Measurements from ENCODE around the gene MEIS2.

Gene MEIS2

GRCh38 chr15:37100109-37100965 is at the start of gene MEIS2:
Gene MEIS2 (minus strand): TSS chr15:37100549. CDS start chr15:37099466, 1,083 bp downstream.
- no peak for DNase-seq (ENCODE audit: low read depth in 2 of 2)

DNA sequence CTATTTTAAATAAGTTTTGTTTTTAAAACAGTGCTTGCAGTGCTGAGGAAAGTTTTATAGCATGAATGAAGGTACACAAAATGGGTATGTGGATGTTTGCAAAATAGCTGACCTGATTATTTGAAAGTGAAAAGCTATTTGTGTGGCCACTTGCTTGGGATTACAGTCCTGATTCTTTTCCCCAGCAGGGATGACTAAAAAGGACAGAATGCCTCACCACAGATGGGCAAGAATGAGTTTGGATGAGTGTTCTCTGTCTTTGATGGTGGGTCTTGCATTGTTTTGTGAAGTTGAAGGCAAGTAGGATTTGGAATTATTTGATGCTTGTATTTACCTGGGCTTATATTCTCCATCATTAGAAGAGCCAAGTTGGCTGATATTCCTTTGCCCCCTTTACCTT is 48.8 kb upstream of the MEIS2 start:
- DNase-seq (ENCODE audit: low read depth in 2 of 2), result no peak

DNA sequence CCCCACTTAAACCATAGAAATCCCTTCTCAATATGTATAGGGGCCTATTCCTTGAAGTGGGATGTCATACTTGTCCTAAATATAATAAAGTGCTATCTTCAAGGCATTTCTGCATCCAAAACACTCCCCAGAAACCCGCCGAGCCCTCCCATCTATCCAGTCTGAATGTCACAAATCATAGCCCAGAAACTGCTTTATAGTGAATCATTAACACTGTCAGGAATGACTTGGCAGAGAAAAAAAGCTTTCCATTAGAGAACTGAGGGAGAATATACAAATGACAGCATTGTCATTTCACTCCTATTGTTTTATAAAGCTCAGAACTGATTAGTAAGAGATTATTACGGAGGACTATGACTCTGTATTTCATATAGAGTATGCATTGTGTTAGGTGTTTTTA is 48.4 kb upstream of the MEIS2 start:
- no peak for DNase-seq (ENCODE audit: low read depth in 2 of 2)

DNA sequence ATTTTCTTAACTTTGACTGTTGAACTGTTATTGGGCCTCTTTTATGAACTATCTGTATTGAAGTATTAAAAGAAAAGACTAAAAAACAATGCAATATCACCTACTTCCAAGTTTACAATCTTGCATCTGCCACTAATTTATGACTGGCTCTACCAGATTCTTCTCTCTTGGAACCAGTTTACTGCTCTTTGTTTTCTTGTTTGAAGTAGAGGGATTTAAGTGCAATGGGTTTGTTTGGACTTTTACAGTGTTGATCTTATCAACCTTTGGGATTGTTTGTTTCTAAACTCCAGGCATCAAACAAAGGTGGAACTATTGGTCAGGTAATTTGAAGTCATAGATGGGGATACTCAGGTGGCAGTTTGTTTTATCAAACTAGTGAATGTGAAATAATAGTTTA is 43.0 kb upstream of the MEIS2 start:
- no peak for DNase-seq (ENCODE audit: low read depth in 2 of 2)

DNA sequence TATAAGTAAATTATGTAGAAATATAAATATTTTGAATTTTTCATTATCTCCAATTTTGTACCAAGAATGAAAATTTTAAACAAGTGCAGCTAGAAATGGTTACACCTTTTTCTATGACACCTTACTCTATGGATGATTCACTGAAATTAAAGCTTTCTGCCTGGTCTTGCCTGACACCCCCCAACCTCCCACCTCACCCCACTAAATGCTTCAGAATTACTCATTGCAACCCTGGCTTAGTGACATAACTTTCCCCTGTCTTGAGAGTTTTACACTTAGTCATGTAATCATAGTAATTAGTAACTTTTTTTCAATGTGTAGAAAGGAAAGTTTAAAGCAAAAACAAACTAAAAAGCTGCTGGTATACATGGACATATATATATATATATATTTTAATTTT is 42.0 kb upstream of the MEIS2 start:
- DNase-seq (ENCODE audit: low read depth in 2 of 2), result no peak

DNA sequence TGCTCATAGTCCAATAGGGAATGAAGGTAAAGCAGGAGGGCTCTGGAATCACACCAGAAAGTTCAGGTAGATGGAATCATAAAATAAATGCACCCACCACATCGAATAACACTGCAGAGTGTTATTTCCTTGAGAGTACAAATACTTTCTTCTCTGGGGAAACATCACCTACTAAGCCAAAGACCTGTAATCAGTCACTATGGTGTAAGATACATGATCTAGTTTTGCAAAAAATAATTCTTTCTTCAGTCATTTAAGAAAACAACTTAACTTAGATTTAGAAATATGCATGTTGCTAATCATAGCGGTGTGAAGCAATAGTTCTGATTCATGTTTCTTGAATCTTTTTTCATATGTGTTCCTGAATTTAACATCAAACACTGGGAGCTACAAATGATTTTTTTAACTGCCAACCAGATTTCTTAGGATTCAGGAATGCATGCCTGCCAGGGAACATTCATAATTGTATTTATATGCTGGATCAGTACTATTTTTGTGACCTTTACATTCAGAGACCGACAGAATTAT is 40.2 kb upstream of the MEIS2 start:
- no peak for DNase-seq (ENCODE audit: low read depth in 2 of 2)

DNA sequence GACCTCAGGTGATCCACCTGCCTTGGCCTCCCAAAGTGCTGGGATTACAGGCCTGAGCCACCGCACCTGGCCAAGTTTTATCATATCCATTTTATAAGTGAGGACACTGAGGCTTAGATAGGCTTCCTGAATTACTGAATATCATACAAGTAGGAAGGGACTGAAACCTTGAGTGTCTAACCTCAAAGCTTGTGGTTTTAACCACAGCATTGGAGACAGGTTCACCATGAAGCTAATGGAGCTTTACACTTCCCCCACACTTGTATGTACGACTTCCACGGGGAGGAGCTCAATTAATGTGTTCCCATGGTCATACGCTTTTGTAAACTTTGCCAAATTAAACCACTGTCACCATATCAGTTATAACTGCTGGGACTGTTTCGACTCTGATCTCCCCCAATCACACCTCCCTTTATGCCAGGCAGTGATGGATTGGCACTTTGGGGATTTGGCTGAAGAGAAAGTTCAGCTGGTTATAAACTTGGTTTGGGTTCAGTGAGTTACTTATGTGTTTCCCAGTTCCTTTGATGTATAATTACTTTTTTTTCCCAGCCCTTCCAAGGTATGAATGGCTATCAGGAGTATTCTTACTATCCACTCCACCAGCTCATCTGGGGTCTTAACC is 38.4 kb upstream of the MEIS2 start:
- no peak for DNase-seq (ENCODE audit: low read depth in 2 of 2)

GRCh38 chr15:37137221-37137620 is 36.9 kb upstream of the MEIS2 start:
- no peak for DNase-seq (ENCODE audit: low read depth in 2 of 2)

GRCh38 chr15:37136666-37137065 is 36.3 kb upstream of the MEIS2 start:
- DNase-seq (ENCODE audit: low read depth in 2 of 2), result no peak

DNA sequence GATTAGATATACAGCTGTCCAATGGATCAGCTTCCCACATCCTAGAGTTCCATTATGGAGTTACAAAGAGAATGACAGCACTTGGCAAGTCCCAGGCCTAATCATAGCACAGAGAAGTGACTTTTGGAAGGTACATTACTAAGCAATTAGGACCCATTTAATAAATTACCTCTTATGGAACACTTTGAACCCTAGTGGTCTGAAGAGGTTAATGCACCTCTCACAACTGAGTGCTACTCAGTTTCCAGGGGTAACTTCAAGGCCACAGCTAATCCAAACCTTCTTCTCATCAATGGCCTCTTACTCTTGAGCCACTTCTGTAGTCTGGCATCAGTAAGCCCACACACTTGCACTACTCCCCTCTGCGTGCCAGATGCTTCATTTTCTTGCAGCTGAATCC is 34.9 kb upstream of the MEIS2 start:
- no peak for DNase-seq (ENCODE audit: low read depth in 2 of 2)

DNA sequence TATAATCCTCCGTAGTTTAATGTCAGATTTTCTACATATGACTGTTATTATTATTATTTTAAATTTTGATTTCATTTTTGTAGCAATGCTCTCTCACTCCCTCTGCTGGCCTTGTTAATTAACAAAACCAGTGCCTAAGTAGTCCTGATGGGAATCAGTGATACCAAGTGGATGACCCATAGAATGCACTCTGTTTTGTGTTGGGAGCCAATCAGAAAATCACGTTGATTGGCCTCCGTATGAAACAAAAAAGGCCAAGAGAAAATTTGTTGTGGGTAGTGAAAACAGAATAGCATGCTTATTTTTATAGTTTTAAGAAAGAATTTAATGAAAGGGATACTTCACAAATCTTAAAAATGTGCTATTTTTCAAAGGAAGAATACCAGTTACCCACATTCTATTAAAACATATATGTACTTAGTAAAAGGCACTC is 34.4 kb upstream of the MEIS2 start:
- no peak for DNase-seq (ENCODE audit: low read depth in 2 of 2)

DNA sequence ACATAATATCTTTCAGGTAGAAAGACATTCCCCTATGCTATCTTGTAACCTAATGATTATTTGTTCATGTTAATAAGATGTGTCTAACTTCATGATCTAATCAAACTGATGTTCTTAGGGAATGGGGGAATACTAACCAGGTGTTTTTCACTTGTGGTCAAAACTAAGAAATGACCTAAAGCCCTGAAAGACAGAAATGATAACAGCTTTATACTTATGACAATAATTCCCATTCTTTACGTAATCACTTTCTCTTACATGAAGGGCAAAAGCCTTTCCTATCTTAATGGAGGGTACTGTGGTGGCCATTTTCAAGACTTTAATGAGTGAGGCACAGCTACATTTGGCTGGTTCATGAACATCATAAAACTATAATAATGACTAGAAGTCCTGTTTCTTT is 33.9 kb upstream of the MEIS2 start:
- no peak for DNase-seq (ENCODE audit: low read depth in 2 of 2)

GRCh38 chr15:37133602-37134001 is 33.3 kb upstream of the MEIS2 start:
- no peak for DNase-seq (ENCODE audit: low read depth in 2 of 2)

DNA sequence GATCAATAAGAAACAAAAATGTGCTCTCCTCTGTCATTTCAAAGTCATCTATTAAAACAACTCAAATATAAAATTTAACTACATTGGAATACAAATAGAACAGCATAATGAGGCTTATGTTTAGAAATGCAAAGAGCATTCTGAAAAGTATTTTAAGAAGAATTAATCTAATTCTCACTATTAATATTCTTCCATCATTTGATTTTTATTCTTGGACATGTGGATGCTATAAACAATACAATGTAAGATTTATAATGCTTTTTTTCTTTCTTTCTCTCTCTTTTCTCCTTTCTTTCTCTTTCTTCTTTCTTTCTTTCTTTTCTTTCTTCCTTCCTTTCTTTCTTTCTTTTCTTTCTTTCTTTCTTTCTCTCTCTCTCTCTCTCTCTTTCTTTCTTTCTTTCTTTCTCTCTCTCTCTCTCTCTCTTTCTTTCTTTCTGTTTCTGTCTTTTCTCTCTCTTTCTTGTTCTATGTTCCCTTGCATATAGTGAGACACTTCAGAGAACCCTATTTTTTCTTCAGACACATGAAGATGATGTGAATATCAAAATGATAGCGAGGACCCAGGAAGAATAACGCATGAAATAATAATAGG is 32.6 kb upstream of the MEIS2 start:
- DNase-seq (ENCODE audit: low read depth in 2 of 2), result no peak

DNA sequence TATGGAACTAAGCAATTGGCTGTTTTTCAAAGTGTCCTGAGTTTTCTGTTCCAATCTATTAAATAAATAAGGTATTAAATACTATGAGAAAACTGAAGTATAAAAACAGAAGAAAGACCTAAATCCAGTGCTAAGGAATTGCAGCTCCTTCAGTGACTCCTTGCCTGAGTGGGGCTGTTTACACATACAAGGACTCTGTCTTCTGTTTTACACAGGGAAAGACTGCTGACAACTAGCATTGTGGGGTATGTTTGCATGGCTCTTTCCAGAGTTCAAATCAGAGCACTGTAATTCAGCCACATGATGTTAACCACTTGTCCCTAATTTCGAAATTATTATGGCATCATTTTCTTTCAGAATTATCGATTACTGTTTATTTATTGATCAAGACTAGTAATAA is 31.3 kb upstream of the MEIS2 start:
- DNase-seq (ENCODE audit: low read depth in 2 of 2), result no peak

- no peak for DNase-seq (ENCODE audit: low read depth in 2 of 2)
Measured at GRCh38 chr15:37130356-37130755, 30.0 kb upstream of the MEIS2 start.

DNA sequence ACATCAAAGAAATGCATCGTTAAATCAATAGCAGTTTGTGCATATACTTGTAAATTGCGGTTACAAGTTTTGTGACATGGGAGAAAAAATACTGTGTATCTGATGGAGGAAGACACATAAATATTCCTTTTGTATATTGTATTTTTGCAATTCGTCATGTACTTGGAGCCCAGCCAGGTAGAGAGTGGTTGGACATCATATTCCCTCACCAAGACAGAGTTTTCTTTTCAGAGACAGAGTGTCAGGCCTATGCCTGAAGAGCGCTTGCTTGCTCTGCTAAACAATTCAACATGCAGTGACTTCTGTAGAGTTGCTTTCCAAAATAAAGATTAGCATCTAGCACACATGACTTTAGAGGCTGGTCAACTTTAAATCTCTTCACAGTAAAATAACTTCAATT is 24.8 kb upstream of the MEIS2 start:
- no peak for DNase-seq (ENCODE audit: low read depth in 2 of 2)

DNA sequence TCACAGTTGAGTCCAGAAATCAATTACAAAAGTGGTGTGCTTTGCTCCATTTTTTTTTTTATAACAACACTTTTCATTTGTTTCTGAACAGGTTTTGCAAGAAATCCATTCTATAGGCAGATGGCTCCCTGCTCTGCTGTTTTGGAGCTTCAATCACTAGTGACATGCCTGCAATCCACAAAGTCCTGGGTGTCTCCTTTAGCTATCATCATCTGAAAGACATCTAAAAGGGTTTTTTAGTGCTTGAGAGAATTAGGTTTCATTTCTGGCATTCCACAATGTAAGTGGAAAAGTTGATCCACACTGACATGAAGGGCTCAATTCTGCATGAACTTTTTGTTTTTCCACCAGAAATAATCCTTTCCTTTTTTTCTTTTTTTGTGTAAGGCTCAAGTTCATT is 24.0 kb upstream of the MEIS2 start:
- no peak for DNase-seq (ENCODE audit: low read depth in 2 of 2)

GRCh38 chr15:37122703-37123102 is 22.4 kb upstream of the MEIS2 start:
- no peak for DNase-seq (ENCODE audit: low read depth in 2 of 2)

GRCh38 chr15:37121492-37121891 is 21.1 kb upstream of the MEIS2 start:
- DNase-seq (ENCODE audit: low read depth in 2 of 2), result no peak

GRCh38 chr15:37117030-37117429 is 16.7 kb upstream of the MEIS2 start:
- DNase-seq (ENCODE audit: low read depth in 2 of 2), result no peak

GRCh38 chr15:37115538-37115937 is 15.2 kb upstream of the MEIS2 start:
- DNase-seq (ENCODE audit: low read depth in 2 of 2), result no peak
